EL (cell line): ENCODE data around the gene FCRL5.

Experiments
- DNase-seq: peaks from one replicate; pipeline ENCODE4 v3.0.0-alpha.2; 2016

Gene FCRL5

GRCh38 chr1:157485793-157486192, 66.5 kb downstream of the FCRL5 start:
- DNase-seq = no peak

GRCh38 chr1:157484573-157484972, 67.7 kb downstream of the FCRL5 start:
- DNase-seq = no peak

- DNase-seq = no peak
Observed at GRCh38 chr1:157483635-157484034, 68.7 kb downstream of the FCRL5 start.

GRCh38 chr1:157482717-157483116, 69.6 kb downstream of the FCRL5 start:
- DNase-seq = no peak

- no peak for DNase-seq
Observed at GRCh38 chr1:157482174-157482573, 70.1 kb downstream of the FCRL5 start.

- DNase-seq = no peak
Observed at GRCh38 chr1:157478030-157478429, 74.3 kb downstream of the FCRL5 start.

- DNase-seq = no peak
Observed at GRCh38 chr1:157477419-157477818, 74.9 kb downstream of the FCRL5 start.

GRCh38 chr1:157472959-157473358, 79.4 kb downstream of the FCRL5 start:
- no peak for DNase-seq

- no peak for DNase-seq
Observed at GRCh38 chr1:157472056-157472701, 80.1 kb downstream of the FCRL5 start.

- no peak for DNase-seq
Observed at GRCh38 chr1:157471531-157471930, 80.8 kb downstream of the FCRL5 start.

GRCh38 chr1:157469752-157470675, 82.3 kb downstream of the FCRL5 start:
- DNase-seq = no peak

- DNase-seq = no peak
Observed at GRCh38 chr1:157469300-157469699, 83.0 kb downstream of the FCRL5 start.

GRCh38 chr1:157466011-157466410, 86.3 kb downstream of the FCRL5 start:
- DNase-seq = no peak
